H7 (cell line): ENCODE data around the gene SREBF1. TPM values are rescaled to one million over a fixed set of nuclear protein-coding genes. Genes with fewer than 3 reads are reported as not detected.

Experiments
- total RNA-seq: library from RNA; depleted of rRNA; stranded (reverse); fragments of >200 nt; shearing (Covaris generic); gene quantifications from 2 replicates; pipeline ENCODE4 v1.2.3, GENCODE V29; 2014; rRNA removed

The SREBF1 gene
- total RNA-seq, 1 experiment from 2014 or later = 43.6 TPM

Other genes starting within 250 kb of the SREBF1 start
- gene PEMT, start 245.3 kb downstream of the SREBF1 start, total RNA-seq = 99.1 and 126 TPM in 2 replicates
- gene RAI1, start 155.5 kb downstream of the SREBF1 start, total RNA-seq = 11.3 and 13.7 TPM in 2 replicates
- 3.1 and 4.6 TPM in 2 replicates for gene TOM1L2, start 135.4 kb upstream of the SREBF1 start, total RNA-seq
- gene DRC3, start 135.9 kb upstream of the SREBF1 start, total RNA-seq = 0.17 and 5.0 TPM in 2 replicates
- gene ATPAF2, start 202.2 kb upstream of the SREBF1 start, total RNA-seq = 17.9 and 22.4 TPM in 2 replicates
- gene GID4, start 202.4 kb upstream of the SREBF1 start, total RNA-seq = 11.1 and 12.9 TPM in 2 replicates